HCT116 (cell line): ENCODE measurements around the gene IL23A. TPM values are rescaled to one million over a fixed set of nuclear protein-coding genes. Genes with fewer than 3 reads are reported as not detected.

Experiments used
- ATAC-seq: fragments of 200-7000 bp; cut with Tn5 transposase; 2 replicates; pipeline ENCODE4 v1.9.1; 2020; ENCODE audit warnings: mild to moderate bottlenecking, moderate library complexity
- BruUV-seq: library from RNA; stranded (reverse); fragments of 400-500 nt; replicated peaks from 2 replicates; lab custom pipeline; 2021; lab: Mats Ljungman, UMichigan
- CTCF ChIA-PET: fragments of 300-600 bp; sonication (Branson Sonifier 250); formaldehyde crosslinking; loops from one replicate; lab custom pipeline; 2021; ENCODE audit warnings: antibody characterized with exemption; lab: Charles Lee
- POLR2A ChIA-PET: fragments of 300-600, 350-600 bp; sonication (Branson Sonifier 250); formaldehyde crosslinking; loops from one replicate; lab custom pipeline; 2021; ENCODE audit warnings: antibody characterized with exemption; lab: Charles Lee
- RAD21 ChIA-PET, 2 experiments: fragments of 300-600 bp; sonication (Branson Sonifier 250); formaldehyde crosslinking; loops; one replicate each; lab custom pipeline; 2023; ENCODE audit warnings: low total read pairs in 2 of 2; ENCODE audit not compliant: uncharacterized antibody in 2 of 2, unreplicated experiment in 2 of 2, low non-redundant PET in 1 of 2; lab: Charles Lee
- DNase-seq: peaks from one replicate; pipeline ENCODE4 v3.0.0-alpha.2; 2010; ENCODE audit warnings: low read depth, low spot score
- H2AFZ ChIP-seq: fragments of 200-600 bp; shearing (Covaris generic), sonication (generic); 2 replicates; pipeline ENCODE4 v1.6.1; 2017; ENCODE audit warnings: low read depth, mixed run types, mixed read lengths, antibody characterized with exemption, low read length; ENCODE audit not compliant: poor library complexity, severe bottlenecking
- H3K27ac ChIP-seq: 2 replicates; pipeline ENCODE4 v1.5.1; 2012; ENCODE audit warnings: low read depth, low read length
- H3K27me3 ChIP-seq: fragments of 200-600 bp; sonication (generic); 2 replicates; pipeline ENCODE4 v1.6.1; 2016; ENCODE audit warnings: mixed run types, low read length, mixed read lengths; ENCODE audit not compliant: insufficient read depth
- H3K36me3 ChIP-seq, 2 experiments: fragments of 200-500 bp in 1 of 2; fragments of 200-600 bp in 1 of 2; sonication (Bioruptor generic) in 1 of 2; sonication (generic) in 1 of 2; 2 replicates each; pipeline versions ENCODE4 v1.5.1 to v1.6.1; 2014 to 2016; ENCODE audit warnings: low read length in 2 of 2, inconsistent platforms in 1 of 2, mixed read lengths in 1 of 2, mixed run types in 1 of 2; ENCODE audit not compliant: insufficient read depth in 2 of 2, control insufficient read depth in 1 of 2
- H3K4me1 ChIP-seq, 2 experiments: fragments of 200-600 bp in 1 of 2; sonication (generic) in 1 of 2; 2 replicates each; pipeline versions ENCODE4 v1.5.1 to v1.6.1; 2012 to 2017; ENCODE audit warnings: low read length in 2 of 2, inconsistent platforms in 1 of 2, mild to moderate bottlenecking in 1 of 2, mixed read lengths in 1 of 2, mixed run types in 1 of 2, moderate library complexity in 1 of 2; ENCODE audit not compliant: insufficient read depth in 2 of 2, control insufficient read depth in 1 of 2
- H3K4me2 ChIP-seq: fragments of 200-600 bp; sonication (generic); 2 replicates; pipeline ENCODE4 v1.6.1; 2017; ENCODE audit warnings: mixed run types, low read length, mixed read lengths
- H3K4me3 ChIP-seq, 2 experiments: fragments of 200-600 bp in 1 of 2; sonication (generic) in 1 of 2; replicated peaks in 1 of 2; 2 replicates each; pipeline ENCODE4 v1.5.1; 2011 to 2016; ENCODE audit warnings: low read length in 2 of 2, control low read depth in 1 of 2, low read depth in 1 of 2, mild to moderate bottlenecking in 1 of 2, mixed read lengths in 1 of 2, mixed run types in 1 of 2
- H3K79me2 ChIP-seq: fragments of 200-600 bp; sonication (generic); 2 replicates; pipeline ENCODE4 v1.6.1; 2017; ENCODE audit warnings: mild to moderate bottlenecking, mixed run types, low read length, moderate library complexity, mixed read lengths; ENCODE audit not compliant: insufficient read depth
- H3K9ac ChIP-seq: fragments of 200-600 bp; sonication (generic); 2 replicates; pipeline ENCODE4 v1.6.1; 2016; ENCODE audit warnings: low read length, mixed read lengths
- H3K9me2 ChIP-seq: fragments of 200-600 bp; sonication (generic), shearing (Covaris generic); 2 replicates; pipeline ENCODE4 v1.6.1; 2017; ENCODE audit warnings: mixed run types, mild to moderate bottlenecking, moderate library complexity; ENCODE audit not compliant: insufficient read depth
- H3K9me3 ChIP-seq, 2 experiments: fragments of 200-500 bp in 1 of 2; fragments of 200-600 bp in 1 of 2; sonication (Bioruptor generic) in 1 of 2; sonication (generic) in 1 of 2; 2 replicates each; pipeline ENCODE4 v1.6.1; 2014 to 2017; ENCODE audit warnings: low read length in 2 of 2, mixed read lengths in 2 of 2, inconsistent platforms in 1 of 2, low read depth in 1 of 2, mild to moderate bottlenecking in 1 of 2, mixed run types in 1 of 2, moderate library complexity in 1 of 2; ENCODE audit not compliant: control insufficient read depth in 1 of 2, insufficient read depth in 1 of 2
- H4K20me1 ChIP-seq: fragments of 200-600 bp; sonication (generic), shearing (Covaris generic); 2 replicates; pipeline ENCODE4 v1.6.1; 2017; ENCODE audit warnings: mixed run types, mild to moderate bottlenecking, moderate library complexity; ENCODE audit not compliant: insufficient read depth
- CBX3 ChIP-seq: IDR thresholded peaks from 2 replicates; pipeline ENCODE4 v1.6.1; 2012; ENCODE audit warnings: low read depth
- EGR1 ChIP-seq: IDR thresholded peaks from 2 replicates; pipeline ENCODE4 v1.6.1; 2012; ENCODE audit warnings: low read depth
- EZH2 ChIP-seq: fragments of 200-600 bp; sonication (generic); IDR thresholded peaks from 2 replicates; pipeline ENCODE4 v1.6.1; 2017; ENCODE audit warnings: antibody characterized with exemption, mixed run types
- FOSL1 ChIP-seq: IDR thresholded peaks from 2 replicates; pipeline ENCODE4 v1.6.1; 2012; ENCODE audit warnings: low read depth
- SP1 ChIP-seq: IDR thresholded peaks from 2 replicates; pipeline ENCODE4 v1.6.1; 2012; ENCODE audit warnings: low read depth
- TCF7L2 ChIP-seq: IDR thresholded peaks from 2 replicates; pipeline ENCODE4 v1.7.0; 2011; ENCODE audit warnings: borderline replicate concordance, inconsistent platforms; ENCODE audit not compliant: insufficient read depth, insufficient read length; ENCODE audit errors: extremely low read depth
- YY1 ChIP-seq: IDR thresholded peaks from 2 replicates; pipeline ENCODE4 v1.6.1; 2011; ENCODE audit warnings: low read length, low read depth, moderate library complexity, mild to moderate bottlenecking; ENCODE audit not compliant: insufficient replicate concordance; ENCODE audit errors: extremely low read depth
- ZFX ChIP-seq: fragments of 450-650 bp; IDR thresholded peaks from 2 replicates; pipeline ENCODE4 v1.6.1; 2017
- ZNF274 ChIP-seq: fragments of 200-500 bp; sonication (Bioruptor generic); IDR thresholded peaks from 2 replicates; pipeline ENCODE4 v1.6.1; 2014; ENCODE audit warnings: mild to moderate bottlenecking, low read depth, low read length, inconsistent platforms
- intact Hi-C: fragments of 100-400 bp; cut with micrococcal nuclease; formaldehyde crosslinking; loops from 2 replicates; pipeline ENCODE4 v1.10.0; 2022
- total RNA-seq: library from RNA; stranded (reverse); gene quantifications from one replicate; pipeline ENCODE4 v1.2.1, GENCODE V29; 2021; ENCODE audit not compliant: unreplicated experiment
- TF ChIP-seq, protein P1 (sequence below): IDR thresholded peaks from 2 replicates; pipeline ENCODE4 v1.6.1; 2012
- TF ChIP-seq, protein P2 (sequence below), 3 experiments: fragments of 200-600 bp in 1 of 3; sonication (generic) in 1 of 3; IDR thresholded peaks in 2 of 3; conservative IDR thresholded peaks in 1 of 3; 2 replicates each; pipeline ENCODE4 v1.5.1; 2012 to 2017; ENCODE audit warnings: low read depth in 2 of 3, low read length in 2 of 3, antibody characterized with exemption in 1 of 3, borderline replicate concordance in 1 of 3, control low read depth in 1 of 3, mild to moderate bottlenecking in 1 of 3, mixed read lengths in 1 of 3, mixed run types in 1 of 3, moderate library complexity in 1 of 3; ENCODE audit not compliant: insufficient read depth in 1 of 3
- TF ChIP-seq, protein P3 (sequence below): IDR thresholded peaks from 2 replicates; pipeline ENCODE4 v1.6.1; 2011; ENCODE audit warnings: mild to moderate bottlenecking, low read length, moderate library complexity; ENCODE audit not compliant: insufficient replicate concordance; ENCODE audit errors: extremely low read depth

Gene IL23A
- total RNA-seq, 1 experiment from 2014 or later: 0.59 TPM

DNA sequence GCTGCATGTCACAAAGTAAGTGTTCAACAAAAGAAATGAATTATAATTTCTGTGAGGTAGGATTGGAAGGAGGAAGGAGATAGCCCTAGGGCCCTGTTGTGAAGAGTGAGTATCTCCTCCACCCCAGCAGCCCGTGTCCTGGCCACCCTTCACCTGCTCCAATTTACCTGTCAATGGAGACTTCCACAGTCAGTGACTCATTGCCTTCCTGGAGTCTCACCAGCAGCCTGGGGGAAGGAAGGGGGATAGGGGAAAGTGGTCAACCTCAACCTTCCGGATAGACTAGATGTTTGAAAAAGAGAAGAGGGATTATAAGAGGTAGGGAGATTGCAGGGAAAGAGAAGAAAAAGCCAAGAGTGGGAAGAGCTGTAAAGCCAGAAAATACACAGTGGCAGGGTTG, 12.0 kb downstream of the IL23A start:
- no peaks in the 10 kb centered on the region for H3K9me2 ChIP-seq
- CTCF ChIA-PET: no interaction called here
- no peak overlapping the region for H3K9ac ChIP-seq
- no peaks in the 10 kb centered on the region for H3K79me2 ChIP-seq
- H3K27me3 ChIP-seq: no peaks in the 10 kb centered on the region
- intact Hi-C loops: loop anchor here (1.0 kb wide), 1 partner anchor 13 kb away; no protein-coding TSS in a partner anchor
- H3K4me3 ChIP-seq: no peak overlapping the region
- RAD21 ChIA-PET: no interaction called here
- no peak overlapping the region for H3K4me2 ChIP-seq
- H3K36me3 ChIP-seq: peaks cover 25 to 33% of the 10 kb centered on the region in 2 experiments; a peak in 3 of 4 replicates
- no peaks in the 10 kb centered on the region for H3K4me1 ChIP-seq
- H4K20me1 ChIP-seq: no peaks in the 10 kb centered on the region
- no peak for TF ChIP-seq YY1
- TF ChIP-seq ZNF274: no peak
- TF ChIP-seq EZH2: no peak
- TF ChIP-seq, protein P1, sequence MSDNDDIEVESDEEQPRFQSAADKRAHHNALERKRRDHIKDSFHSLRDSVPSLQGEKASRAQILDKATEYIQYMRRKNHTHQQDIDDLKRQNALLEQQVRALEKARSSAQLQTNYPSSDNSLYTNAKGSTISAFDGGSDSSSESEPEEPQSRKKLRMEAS: no peak
- no peak for TF ChIP-seq SP1
- no peak for TF ChIP-seq ZFX
- BruUV-seq: no TSS peak
- POLR2A ChIA-PET: interaction anchor here (2.9 kb wide), 1 partner anchor 9 kb away, joined by 8 read pairs; the partner anchor contains the start of gene STAT2
- H3K9me3 ChIP-seq: no peaks in the 10 kb centered on the region
- no peak overlapping the region for H2AFZ ChIP-seq
- ATAC-seq: no peak
- H3K27ac ChIP-seq: no peak overlapping the region
- no peak for DNase-seq

DNA sequence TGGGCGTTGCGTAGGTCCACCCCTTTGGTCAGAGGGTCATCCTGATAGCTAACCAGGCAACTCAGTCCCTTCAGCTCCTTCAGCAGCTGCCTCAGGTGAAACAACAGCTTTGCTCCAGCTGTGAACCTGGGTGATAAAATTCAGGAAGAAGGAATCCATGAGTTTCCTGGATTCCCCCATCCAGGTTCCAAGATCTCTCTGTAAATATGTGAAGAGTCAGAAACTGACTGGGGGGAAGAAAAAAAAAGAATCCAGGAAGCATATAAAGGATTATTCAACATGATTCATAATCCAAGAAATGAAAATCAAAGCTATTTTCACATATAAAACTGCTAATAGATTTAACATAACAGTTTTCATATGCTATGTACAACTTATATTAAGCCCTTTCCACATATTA, 12.6 kb downstream of the IL23A start:
- no peaks in the 10 kb centered on the region for H3K4me1 ChIP-seq
- no peak overlapping the region for H3K4me2 ChIP-seq
- peaks cover 20 to 37% of the 10 kb centered on the region in 2 experiments; a peak in 3 of 4 replicates for H3K36me3 ChIP-seq
- CTCF ChIA-PET: no interaction called here
- TF ChIP-seq, protein P2, sequence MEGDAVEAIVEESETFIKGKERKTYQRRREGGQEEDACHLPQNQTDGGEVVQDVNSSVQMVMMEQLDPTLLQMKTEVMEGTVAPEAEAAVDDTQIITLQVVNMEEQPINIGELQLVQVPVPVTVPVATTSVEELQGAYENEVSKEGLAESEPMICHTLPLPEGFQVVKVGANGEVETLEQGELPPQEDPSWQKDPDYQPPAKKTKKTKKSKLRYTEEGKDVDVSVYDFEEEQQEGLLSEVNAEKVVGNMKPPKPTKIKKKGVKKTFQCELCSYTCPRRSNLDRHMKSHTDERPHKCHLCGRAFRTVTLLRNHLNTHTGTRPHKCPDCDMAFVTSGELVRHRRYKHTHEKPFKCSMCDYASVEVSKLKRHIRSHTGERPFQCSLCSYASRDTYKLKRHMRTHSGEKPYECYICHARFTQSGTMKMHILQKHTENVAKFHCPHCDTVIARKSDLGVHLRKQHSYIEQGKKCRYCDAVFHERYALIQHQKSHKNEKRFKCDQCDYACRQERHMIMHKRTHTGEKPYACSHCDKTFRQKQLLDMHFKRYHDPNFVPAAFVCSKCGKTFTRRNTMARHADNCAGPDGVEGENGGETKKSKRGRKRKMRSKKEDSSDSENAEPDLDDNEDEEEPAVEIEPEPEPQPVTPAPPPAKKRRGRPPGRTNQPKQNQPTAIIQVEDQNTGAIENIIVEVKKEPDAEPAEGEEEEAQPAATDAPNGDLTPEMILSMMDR (IDR thresholded peaks at IDR 0.05 in 2 of 3, conservative IDR thresholded peaks at IDR 0.05 in 1 of 3; ENCODE audit: borderline replicate concordance in 1 of 3, insufficient read depth in 1 of 3, low read depth in 2 of 3, low read length in 2 of 3): no peak
- TF ChIP-seq ZFX: no peak
- TF ChIP-seq, protein P3, sequence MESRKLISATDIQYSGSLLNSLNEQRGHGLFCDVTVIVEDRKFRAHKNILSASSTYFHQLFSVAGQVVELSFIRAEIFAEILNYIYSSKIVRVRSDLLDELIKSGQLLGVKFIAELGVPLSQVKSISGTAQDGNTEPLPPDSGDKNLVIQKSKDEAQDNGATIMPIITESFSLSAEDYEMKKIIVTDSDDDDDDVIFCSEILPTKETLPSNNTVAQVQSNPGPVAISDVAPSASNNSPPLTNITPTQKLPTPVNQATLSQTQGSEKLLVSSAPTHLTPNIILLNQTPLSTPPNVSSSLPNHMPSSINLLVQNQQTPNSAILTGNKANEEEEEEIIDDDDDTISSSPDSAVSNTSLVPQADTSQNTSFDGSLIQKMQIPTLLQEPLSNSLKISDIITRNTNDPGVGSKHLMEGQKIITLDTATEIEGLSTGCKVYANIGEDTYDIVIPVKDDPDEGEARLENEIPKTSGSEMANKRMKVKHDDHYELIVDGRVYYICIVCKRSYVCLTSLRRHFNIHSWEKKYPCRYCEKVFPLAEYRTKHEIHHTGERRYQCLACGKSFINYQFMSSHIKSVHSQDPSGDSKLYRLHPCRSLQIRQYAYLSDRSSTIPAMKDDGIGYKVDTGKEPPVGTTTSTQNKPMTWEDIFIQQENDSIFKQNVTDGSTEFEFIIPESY: no peak
- TF ChIP-seq FOSL1: no peak
- no peak for TF ChIP-seq SP1
- TF ChIP-seq CBX3: no peak
- TF ChIP-seq TCF7L2: no peak
- TF ChIP-seq EGR1: no peak
- no peak overlapping the region for H2AFZ ChIP-seq
- no peak overlapping the region for H3K9ac ChIP-seq
- RAD21 ChIA-PET: no interaction called here
- H3K4me3 ChIP-seq: no peak overlapping the region
- intact Hi-C loops: loop anchor here (1.0 kb wide), 1 partner anchor 14 kb away; no protein-coding TSS in a partner anchor
- ATAC-seq: no peak
- BruUV-seq: no TSS peak
- H4K20me1 ChIP-seq: no peaks in the 10 kb centered on the region
- POLR2A ChIA-PET: interaction anchor here (1.0 kb wide), 1 partner anchor 9 kb away, joined by 4 read pairs; the partner anchor contains the start of gene STAT2
- no peaks in the 10 kb centered on the region for H3K9me2 ChIP-seq
- no peaks in the 10 kb centered on the region for H3K27me3 ChIP-seq
- no peaks in the 10 kb centered on the region for H3K79me2 ChIP-seq
- no peak overlapping the region for H3K27ac ChIP-seq
- H3K9me3 ChIP-seq: no peaks in the 10 kb centered on the region
- DNase-seq: no peak
